ENCODE results near the gene MCF2L2.

DNA sequence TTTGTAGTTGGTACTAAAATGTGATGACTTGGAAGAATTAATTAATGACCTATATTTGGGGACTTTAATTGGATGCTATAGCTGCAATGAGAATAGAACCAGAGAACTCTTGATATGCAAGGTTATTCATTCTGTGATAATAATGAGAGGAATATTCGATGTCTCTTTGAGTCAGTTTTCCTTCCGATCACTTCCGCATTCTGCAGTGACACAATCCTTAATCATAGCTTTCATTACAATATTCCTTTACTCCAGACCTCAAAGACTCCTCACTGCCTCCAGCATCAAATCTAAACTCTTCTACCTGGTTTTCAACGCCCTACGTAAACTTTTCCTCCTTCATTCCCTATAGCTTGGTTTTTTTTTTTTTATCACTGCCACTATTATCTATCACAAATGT lies 153.8 kb downstream of the MCF2L2 start:
- TF ChIP-seq, protein P1, sequence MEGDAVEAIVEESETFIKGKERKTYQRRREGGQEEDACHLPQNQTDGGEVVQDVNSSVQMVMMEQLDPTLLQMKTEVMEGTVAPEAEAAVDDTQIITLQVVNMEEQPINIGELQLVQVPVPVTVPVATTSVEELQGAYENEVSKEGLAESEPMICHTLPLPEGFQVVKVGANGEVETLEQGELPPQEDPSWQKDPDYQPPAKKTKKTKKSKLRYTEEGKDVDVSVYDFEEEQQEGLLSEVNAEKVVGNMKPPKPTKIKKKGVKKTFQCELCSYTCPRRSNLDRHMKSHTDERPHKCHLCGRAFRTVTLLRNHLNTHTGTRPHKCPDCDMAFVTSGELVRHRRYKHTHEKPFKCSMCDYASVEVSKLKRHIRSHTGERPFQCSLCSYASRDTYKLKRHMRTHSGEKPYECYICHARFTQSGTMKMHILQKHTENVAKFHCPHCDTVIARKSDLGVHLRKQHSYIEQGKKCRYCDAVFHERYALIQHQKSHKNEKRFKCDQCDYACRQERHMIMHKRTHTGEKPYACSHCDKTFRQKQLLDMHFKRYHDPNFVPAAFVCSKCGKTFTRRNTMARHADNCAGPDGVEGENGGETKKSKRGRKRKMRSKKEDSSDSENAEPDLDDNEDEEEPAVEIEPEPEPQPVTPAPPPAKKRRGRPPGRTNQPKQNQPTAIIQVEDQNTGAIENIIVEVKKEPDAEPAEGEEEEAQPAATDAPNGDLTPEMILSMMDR (IDR thresholded peaks at IDR 0.05): no peak
- no peak for TF ChIP-seq POLR2A (IDR thresholded peaks at IDR 0.05)
